ENCODE measurements around the gene GON7. TPM values are rescaled to one million over a fixed set of nuclear protein-coding genes. Genes with fewer than 3 reads are reported as not detected.
"Not testable (repeated sequence)": the region's sequence is repeated elsewhere in the genome, so short reads cannot be mapped to it uniquely, and the experiment has no call there.

The GON7 gene
- total and polyA plus RNA-seq, 3 donors from 2014 or later, result 7.8 to 14.9 (median 10.2) TPM

- H3K9me3 ChIP-seq, result no peaks in the 10 kb centered on the region
- intact Hi-C loops (cut with DNase I; ENCODE audit: low total_unique reads), result no loop called here
- H3K36me3 ChIP-seq (ENCODE audit: low read depth, missing control alignments), result no peaks in the 10 kb centered on the region
- H3K27ac ChIP-seq, result no peak overlapping the region
- no peak for DNase-seq
- 76 to 87% methylated on average over 3 of the region's 3 CpGs for WGBS, 2 donors
- H3K27me3 ChIP-seq, result no peaks in the 10 kb centered on the region
- TF ChIP-seq, protein P1, sequence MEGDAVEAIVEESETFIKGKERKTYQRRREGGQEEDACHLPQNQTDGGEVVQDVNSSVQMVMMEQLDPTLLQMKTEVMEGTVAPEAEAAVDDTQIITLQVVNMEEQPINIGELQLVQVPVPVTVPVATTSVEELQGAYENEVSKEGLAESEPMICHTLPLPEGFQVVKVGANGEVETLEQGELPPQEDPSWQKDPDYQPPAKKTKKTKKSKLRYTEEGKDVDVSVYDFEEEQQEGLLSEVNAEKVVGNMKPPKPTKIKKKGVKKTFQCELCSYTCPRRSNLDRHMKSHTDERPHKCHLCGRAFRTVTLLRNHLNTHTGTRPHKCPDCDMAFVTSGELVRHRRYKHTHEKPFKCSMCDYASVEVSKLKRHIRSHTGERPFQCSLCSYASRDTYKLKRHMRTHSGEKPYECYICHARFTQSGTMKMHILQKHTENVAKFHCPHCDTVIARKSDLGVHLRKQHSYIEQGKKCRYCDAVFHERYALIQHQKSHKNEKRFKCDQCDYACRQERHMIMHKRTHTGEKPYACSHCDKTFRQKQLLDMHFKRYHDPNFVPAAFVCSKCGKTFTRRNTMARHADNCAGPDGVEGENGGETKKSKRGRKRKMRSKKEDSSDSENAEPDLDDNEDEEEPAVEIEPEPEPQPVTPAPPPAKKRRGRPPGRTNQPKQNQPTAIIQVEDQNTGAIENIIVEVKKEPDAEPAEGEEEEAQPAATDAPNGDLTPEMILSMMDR (IDR thresholded peaks at IDR 0.05), result no peak
- H3K4me3 ChIP-seq, result no peak overlapping the region
- H3K4me1 ChIP-seq, result no peaks in the 10 kb centered on the region
These were observed 33.8 kb upstream of the GON7 start for GRCh38 chr14:93240678-93241000.

GRCh38 chr14:93239869-93240677, 33.2 kb upstream of the GON7 start:
- no peaks in the 10 kb centered on the region for H3K9me3 ChIP-seq
- TF ChIP-seq, protein P1 (IDR thresholded peaks at IDR 0.05), result no peak
- no peak for TF ChIP-seq POLR2A (IDR thresholded peaks at IDR 0.05)
- no peak overlapping the region for H3K27ac ChIP-seq
- no peak for DNase-seq
- WGBS, 2 donors, result 91 to 94% methylated on average over 25 of the region's 25 CpGs
- H3K4me1 ChIP-seq, result no peaks in the 10 kb centered on the region
- H3K36me3 ChIP-seq (ENCODE audit: low read depth, missing control alignments), result no peaks in the 10 kb centered on the region
- no peak overlapping the region for H3K4me3 ChIP-seq
- intact Hi-C loops (cut with DNase I; ENCODE audit: low total_unique reads), result no loop called here
- H3K27me3 ChIP-seq, result no peaks in the 10 kb centered on the region

DNA sequence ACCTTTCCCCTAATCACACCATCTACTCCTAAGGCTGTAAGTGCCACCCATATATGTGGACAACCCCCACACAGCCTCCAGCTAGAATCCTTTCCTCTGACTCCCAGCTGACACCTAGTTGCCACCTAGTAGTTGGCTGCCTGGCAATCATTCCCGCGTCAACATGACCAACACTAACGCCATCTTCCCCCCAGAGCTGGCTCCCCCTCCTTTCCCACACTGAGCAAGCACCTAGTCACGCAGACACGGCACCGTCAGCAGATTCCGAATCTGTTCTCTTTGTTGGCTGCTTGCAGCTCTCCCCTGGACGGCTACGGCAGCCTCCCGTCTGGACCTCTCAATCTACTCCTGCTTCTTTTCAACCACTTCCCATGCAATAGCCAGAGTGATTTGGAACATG, 27.9 kb upstream of the GON7 start:
- no peaks in the 10 kb centered on the region for H3K9me3 ChIP-seq
- DNase-seq, result no peak
- H3K27me3 ChIP-seq, result no peaks in the 10 kb centered on the region
- no peaks in the 10 kb centered on the region for H3K36me3 ChIP-seq (ENCODE audit: low read depth, missing control alignments)
- TF ChIP-seq POLR2A (IDR thresholded peaks at IDR 0.05), result no peak
- TF ChIP-seq, protein P1 (IDR thresholded peaks at IDR 0.05), result no peak
- no peaks in the 10 kb centered on the region for H3K4me1 ChIP-seq
- no peak overlapping the region for H3K4me3 ChIP-seq
- no peak overlapping the region for H3K27ac ChIP-seq
- intact Hi-C loops (cut with DNase I; ENCODE audit: low total_unique reads), result no loop called here
- WGBS, 2 donors, result 41 to 47% methylated on average over 10 of the region's 10 CpGs

GRCh38 chr14:93233078-93233477, 26.2 kb upstream of the GON7 start:
- intact Hi-C loops (cut with DNase I; ENCODE audit: low total_unique reads); H3K9me3 ChIP-seq; H3K4me3 ChIP-seq; H3K27ac ChIP-seq; H3K36me3 ChIP-seq (ENCODE audit: low read depth, missing control alignments); DNase-seq; H3K4me1 ChIP-seq; H3K27me3 ChIP-seq: not testable (repeated sequence)
- 81 to 85% methylated on average over 5 of the region's 5 CpGs for WGBS, 2 donors

- no peaks in the 10 kb centered on the region for H3K36me3 ChIP-seq (ENCODE audit: low read depth, missing control alignments)
- no peak overlapping the region for H3K27ac ChIP-seq
- no peaks in the 10 kb centered on the region for H3K4me1 ChIP-seq
- no peaks in the 10 kb centered on the region for H3K27me3 ChIP-seq
- TF ChIP-seq, protein P1 (IDR thresholded peaks at IDR 0.05), result no peak
- no peak for TF ChIP-seq POLR2A (IDR thresholded peaks at IDR 0.05)
- no peaks in the 10 kb centered on the region for H3K9me3 ChIP-seq
- 45 to 57% methylated on average over 9 to 17 of the region's 17 CpGs for WGBS, 2 donors
- no peak for DNase-seq
- intact Hi-C loops (cut with DNase I; ENCODE audit: low total_unique reads), result no loop called here
- peak overlapping the region; percentile 42 to 48 for H3K4me3 ChIP-seq
These were observed 25.3 kb upstream of the GON7 start for GRCh38 chr14:93232159-93232558.

All from testis (tissue), 3 donors.